ENCODE data around the gene NRDE2.

DNA sequence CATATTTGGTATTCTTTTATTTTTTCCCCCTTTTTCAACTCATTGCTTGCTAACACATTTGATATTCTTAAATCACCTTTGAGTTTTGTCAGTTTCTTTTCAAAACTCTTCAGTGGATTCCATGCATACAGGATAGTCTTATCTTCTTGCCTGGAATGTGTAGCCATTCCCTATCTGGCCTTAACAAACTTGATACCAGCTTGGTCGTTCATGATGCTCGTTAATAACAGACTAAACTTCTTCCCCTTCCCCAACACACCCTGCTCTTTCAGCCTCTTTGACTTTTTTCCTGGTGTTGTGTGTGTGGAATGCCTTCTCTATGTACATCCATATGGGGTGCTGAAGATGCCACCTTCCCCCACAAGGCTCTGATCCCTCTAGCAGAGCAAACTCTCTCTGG lies 47.4 kb upstream of the NRDE2 start:
- TF ChIP-seq CTCF (conservative IDR thresholded peaks at IDR 0.05; ENCODE audit: low read depth, low read length) (no peak), POLR2A (IDR thresholded peaks at IDR 0.05; ENCODE audit: low read depth, low read length) (no peak), MXI1 (IDR thresholded peaks at IDR 0.05; ENCODE audit: borderline replicate concordance, low read depth, low read length) (no peak), CEBPB (IDR thresholded peaks at IDR 0.05; ENCODE audit: low read depth, low read length) (no peak)
- TF ChIP-seq, protein P1, sequence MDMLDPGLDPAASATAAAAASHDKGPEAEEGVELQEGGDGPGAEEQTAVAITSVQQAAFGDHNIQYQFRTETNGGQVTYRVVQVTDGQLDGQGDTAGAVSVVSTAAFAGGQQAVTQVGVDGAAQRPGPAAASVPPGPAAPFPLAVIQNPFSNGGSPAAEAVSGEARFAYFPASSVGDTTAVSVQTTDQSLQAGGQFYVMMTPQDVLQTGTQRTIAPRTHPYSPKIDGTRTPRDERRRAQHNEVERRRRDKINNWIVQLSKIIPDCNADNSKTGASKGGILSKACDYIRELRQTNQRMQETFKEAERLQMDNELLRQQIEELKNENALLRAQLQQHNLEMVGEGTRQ (IDR thresholded peaks at IDR 0.05; ENCODE audit: low read depth, low read length): no peak

Data from IMR-90 (cell line).